NCI-H1105 treated with DMSO at 0.1 percent for 48 hours (cell line): ENCODE measurements around the gene SNAPC4.

Experiments
- DNase-seq: peaks from one replicate; lab custom pipeline; 2025; lab: John Stamatoyannopoulos, UW

The SNAPC4 gene, protein sequence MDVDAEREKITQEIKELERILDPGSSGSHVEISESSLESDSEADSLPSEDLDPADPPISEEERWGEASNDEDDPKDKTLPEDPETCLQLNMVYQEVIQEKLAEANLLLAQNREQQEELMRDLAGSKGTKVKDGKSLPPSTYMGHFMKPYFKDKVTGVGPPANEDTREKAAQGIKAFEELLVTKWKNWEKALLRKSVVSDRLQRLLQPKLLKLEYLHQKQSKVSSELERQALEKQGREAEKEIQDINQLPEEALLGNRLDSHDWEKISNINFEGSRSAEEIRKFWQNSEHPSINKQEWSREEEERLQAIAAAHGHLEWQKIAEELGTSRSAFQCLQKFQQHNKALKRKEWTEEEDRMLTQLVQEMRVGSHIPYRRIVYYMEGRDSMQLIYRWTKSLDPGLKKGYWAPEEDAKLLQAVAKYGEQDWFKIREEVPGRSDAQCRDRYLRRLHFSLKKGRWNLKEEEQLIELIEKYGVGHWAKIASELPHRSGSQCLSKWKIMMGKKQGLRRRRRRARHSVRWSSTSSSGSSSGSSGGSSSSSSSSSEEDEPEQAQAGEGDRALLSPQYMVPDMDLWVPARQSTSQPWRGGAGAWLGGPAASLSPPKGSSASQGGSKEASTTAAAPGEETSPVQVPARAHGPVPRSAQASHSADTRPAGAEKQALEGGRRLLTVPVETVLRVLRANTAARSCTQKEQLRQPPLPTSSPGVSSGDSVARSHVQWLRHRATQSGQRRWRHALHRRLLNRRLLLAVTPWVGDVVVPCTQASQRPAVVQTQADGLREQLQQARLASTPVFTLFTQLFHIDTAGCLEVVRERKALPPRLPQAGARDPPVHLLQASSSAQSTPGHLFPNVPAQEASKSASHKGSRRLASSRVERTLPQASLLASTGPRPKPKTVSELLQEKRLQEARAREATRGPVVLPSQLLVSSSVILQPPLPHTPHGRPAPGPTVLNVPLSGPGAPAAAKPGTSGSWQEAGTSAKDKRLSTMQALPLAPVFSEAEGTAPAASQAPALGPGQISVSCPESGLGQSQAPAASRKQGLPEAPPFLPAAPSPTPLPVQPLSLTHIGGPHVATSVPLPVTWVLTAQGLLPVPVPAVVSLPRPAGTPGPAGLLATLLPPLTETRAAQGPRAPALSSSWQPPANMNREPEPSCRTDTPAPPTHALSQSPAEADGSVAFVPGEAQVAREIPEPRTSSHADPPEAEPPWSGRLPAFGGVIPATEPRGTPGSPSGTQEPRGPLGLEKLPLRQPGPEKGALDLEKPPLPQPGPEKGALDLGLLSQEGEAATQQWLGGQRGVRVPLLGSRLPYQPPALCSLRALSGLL (N-terminal part only)

DNA sequence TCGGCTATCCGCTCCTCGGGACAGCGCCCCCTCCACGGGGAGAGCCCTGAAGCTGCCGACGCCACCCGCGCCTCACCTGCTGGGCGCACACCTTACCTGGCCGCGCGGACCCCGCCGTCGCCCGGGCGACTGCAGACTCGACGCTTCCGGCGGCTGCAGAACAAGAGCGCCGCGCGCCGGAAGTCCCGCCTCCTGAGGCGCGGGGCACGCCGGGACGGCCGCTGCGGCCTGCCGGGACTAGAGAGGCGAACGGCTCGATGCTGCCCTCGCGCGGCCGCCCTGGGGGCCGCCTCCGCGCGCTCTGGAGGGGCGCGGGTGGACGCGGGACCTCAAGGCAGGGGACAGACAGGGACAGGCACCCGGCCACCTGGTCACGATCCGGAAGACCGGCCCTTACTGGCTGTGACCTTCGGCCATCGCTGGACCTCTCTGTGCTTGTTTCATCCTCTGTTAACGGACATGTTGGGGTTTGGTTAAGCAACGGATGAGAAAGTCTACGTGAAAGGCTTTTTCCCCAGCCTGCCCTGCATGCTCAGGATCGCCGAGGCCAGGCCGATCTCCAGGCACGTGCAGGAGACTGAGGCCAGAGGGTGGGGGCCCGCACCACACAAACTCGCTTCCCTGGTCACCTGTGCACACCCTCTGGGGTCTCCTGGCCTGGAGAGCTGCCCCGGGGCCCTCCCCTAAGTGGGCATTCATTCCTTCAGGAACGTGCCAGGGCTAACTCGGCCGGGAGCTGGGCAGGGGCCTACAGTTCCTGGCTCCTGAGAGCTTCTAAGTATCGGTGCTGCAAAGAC, at the start of gene SNAPC4:
SNAPC4 (minus strand) TSS at position 133 of the 797 bp plus-strand sequence. CDS start 1,742 bp downstream, outside the sequence.
- DNase-seq: peak; percentile 82

DNA sequence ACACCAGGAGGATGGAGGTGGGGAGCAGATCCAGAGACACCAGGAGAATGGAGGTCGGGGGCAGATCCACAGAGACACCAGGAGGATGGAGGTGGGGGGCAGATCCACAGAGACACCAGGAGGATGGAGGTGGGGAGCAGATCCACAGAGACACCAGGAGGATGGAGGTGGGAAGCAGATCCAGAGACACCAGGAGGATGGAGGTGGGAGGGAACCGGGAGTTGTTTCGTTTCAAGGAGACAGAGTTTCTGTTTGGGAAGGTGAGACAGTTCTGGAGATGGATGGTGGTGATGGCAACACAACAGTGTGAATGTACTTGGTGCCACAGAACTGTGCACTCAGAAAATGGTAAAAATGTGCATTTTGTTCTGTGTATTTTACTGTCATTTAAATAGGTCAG, 48.7 kb upstream of the SNAPC4 start:
- no peak for DNase-seq

DNA sequence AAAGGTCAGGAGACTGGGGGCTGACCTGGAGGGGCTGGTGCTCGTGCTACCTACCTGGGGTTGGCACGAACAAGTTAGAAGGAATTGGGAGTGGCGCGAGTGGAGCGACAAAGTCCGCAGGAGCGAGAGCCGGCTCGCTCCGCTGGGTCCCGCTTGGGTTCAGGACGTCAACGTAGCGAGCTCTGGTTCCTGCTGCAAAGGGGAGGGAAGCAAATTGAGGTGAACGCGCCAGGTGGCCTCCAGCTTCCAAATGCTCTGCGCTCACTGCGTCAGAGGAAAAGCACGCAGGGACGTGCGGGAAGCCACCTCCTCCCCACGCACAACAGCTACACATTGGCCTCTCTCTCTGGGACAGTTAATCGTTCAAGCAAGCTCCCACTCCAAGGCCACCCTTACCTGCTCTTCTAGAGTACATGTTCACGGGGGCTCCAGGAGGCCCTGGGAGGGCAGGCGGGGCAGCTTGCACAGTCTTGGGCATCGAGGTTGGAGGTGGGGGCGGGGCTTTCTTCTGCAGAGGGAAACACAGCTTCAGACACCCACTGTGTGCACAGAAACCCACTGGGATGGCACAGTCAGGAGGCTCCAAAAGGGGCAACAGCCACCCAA, 47.3 kb upstream of the SNAPC4 start:
- no peak for DNase-seq

DNA sequence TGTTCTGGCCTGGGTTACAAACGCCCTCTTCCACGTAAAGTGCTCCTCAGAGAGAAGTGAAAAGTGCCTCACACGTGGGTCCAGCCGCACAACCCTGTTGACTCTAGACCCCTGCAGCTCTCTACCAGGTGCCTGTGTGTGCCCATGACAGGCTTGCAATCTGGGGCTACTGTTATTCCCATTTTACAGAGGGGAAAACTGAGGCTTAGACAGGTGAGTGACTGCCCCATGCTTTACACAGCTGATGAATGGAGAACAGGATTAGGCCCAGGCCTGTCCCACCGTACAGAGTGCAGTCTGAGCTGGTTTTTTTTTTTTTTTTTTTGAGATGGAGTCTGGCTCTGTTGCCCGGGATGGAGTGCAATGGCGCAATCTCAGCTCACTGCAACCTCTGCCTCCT, 45.8 kb upstream of the SNAPC4 start:
- no peak for DNase-seq

DNA sequence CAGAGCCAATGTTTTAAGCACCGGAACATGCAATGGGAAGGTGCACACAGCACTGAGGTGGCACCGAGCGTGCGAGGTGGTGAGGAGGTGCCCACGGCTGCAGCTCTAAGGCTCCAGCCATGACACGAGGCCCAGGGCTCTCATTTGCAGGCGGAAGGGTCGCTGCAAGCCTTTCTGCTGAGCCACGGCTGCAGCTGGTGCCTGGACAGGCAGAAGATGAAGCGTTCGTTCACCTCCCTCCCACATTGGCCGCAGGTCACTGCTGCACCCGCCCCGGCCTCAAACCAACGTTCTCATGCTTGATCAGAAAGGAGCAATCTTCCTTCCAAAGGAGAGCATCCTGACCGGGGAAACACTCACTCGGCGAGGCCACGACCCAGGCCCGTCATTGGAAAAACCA, 44.1 kb upstream of the SNAPC4 start:
- no peak for DNase-seq

DNA sequence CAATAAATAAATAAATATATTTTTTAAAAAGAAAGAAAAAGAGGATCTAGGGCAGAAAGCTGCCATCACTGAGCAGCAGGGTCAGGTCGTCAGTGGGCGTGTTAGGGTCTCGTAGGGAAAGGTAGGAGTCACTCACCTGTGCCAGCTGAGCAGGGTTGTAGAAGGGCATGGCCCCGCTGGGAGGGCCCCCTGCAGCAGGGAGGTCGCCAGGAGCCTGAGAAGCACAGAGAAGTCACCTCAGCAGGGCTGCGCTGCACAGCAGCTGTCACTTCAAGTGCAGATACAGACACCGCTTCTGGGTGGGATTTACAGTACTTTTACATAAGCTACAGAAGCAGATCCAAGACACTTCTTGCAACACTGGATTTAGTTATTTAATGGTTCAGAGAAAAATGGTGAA, 43.7 kb upstream of the SNAPC4 start:
- DNase-seq: no peak

DNA sequence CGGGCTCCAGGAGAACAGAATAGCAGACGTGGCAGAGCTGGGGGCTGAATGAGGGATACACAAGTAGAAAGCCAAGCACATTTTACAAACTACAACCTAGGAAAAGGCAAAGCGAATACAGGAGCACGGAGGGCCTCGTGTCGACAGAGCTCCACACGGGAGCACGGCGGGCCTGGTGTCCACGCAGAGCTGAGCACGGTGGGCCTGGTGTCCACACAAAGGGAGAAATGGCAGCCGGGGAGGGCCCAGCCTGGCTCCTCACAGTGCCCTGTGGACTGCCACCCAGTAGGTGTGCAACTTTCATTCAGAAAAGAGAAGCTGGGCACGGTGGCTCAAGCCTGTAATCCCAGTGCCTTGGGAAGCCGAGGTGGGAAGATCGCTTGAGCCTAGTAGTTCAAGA, 43.1 kb upstream of the SNAPC4 start:
- DNase-seq: no peak

DNA sequence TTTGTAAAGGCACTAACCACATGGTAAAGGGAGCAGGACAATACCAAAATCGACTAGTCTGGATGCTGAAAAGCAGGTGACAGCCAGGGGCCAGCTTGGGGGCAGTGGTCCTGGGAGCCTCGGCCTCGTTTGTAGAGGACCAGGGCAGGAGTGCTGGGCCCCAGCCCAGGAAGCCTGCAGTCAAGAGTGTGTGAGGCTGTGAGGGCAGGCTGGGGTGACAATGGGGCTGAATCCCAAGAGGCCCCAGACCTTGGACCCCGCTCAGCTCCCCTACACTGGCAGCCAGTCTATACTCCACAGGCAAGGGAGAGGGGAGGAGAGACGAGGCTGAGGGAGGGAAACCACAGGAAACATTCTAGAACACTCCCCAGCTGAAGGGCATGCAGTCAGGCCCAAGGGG, 42.3 kb upstream of the SNAPC4 start:
- no peak for DNase-seq

DNA sequence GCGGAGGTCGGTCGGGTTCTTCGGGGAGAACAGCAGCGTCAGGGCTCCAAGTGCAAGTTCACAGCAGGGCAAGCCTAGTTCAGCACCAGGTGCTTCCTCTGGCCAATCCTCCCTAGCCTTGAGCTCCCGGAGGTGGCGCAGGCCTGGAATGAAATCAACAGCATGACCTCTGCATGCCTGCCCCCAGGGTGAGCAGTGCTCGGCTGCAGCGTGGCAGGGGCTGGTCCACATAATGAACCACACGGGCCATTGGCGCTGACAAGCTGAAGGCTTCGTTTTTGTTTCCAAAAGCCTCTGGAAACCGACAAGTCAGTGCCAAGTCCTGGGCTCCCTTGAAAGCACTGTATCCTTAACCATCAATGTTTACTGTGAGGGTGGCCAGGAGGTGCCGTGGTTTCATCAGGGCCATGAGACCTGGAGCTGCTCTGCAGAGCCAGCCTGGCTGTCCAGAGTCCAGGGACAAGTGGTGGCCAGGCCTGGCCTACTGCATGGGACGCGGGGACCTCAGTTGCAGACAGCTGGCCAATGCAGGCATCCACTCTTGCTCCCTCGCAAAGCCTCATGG, 41.8 kb upstream of the SNAPC4 start:
- DNase-seq: no peak

DNA sequence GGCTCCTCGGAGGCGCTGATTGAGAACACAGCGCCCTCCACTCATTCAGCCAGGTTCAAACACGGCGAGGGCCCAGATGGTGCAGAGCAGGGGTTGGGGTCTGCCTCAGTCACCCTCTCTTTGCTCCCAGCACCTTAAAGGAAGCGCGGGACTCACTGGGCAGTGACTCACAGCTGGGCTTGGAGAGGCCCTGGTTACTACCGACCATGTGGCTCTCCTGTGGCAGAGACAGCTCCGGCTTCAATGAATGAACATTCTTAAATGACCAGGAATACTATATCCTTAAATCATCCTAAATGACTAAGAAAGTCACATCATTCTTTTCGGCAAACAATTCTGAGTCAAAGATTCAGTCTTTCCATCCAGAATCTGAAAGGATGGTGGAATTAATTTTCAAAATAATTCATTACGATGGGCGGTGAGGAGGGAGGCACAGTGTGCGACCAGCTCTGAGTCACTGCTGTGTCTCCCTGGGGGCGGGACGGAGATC, 41.3 kb upstream of the SNAPC4 start:
- DNase-seq: no peak

DNA sequence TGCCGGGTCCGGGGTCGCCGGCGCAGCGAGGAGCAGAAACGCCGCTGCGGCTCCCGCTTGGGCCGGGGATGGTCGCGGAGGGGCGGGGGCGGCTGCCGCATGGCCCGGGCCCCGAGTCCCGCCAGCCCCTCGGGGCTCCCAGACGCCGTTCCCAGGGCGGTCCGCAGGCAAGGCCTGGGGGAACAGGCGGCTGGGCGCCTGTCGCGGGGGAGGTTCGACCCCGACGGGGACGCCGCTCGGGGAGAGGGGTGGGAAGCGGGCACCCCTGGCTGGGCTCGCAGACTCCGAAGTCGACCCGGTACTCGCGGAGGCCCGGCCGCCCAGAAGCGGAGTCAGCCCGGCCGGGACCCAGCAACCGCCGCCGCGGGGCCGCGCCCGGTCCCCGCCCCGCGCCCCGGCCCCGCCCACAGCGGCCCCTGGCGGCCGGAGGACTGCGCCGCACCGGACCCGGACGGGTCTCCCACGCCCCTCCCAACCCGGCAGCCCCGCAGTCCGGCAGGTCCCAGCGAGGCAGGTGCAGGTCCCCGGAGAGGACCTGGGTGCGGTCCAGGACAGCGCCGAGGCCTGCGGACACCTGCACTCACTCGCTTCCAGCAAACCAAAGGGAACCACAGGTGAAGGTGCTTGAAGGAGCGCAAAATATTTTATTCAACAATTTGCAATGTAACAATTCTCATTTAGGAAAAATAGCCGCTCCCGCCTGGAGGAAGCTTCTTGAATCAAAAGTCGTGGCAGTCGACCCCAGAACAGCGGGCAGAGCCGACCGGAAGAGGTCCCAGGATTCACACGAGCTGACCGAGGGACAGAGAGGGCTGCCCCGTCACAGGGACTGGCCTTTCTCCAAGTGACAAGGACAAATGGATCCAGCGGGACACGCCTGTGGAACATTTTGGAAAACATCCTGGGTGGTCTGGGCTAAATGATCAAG, 39.8 kb upstream of the SNAPC4 start, which contains the start of gene INPP5E:
INPP5E (minus strand) TSS at position 365 of the 928 bp plus-strand sequence. CDS start 426 bp downstream, outside the sequence.
- DNase-seq: peak; percentile 29

DNA sequence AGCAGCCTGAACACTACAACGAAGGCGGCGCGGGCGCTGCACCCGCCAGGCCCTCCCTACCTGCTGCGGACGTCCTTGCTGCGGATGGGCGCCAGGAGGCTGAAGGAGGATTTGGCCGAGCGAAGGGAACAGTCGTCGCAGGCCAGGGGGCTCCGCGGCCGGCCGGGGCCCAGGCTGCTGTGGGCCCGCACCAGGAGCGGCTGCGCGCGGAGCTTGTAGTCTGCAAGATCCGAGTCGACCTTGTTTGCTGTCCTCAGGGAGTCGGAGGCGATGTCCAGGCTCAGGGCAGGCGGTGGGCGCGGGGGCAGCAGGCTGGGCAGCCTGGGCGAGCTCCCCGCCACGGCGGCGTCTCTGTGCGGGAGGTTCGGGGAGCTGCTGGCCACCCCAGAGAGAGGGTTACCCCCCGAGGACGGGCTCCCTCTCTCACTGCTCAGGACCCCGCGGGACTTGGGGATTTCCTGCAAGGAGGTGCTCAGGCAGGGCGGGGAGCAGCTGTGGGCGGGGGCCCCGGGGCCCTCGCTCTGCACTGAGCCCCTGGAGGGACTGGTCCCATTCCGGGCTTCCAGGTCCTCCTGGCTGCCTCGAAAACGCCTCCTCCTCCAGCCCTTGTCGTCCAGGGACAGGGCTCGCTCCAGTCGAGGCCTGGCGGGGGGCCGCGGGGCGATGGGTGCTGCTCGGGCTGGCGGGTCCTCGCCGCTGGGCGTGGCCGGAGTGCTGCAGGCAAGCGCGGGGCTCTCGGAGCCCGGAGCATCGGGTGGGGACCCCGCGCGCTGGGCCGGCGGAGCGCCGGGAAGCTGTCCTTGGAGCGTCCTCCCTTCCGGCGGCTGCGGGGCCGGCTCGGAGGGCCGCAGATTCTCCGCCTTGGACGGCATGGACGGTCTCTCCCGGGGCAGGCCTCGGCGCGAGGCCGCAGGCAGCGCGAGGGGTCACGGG, 38.8 kb upstream of the SNAPC4 start:
- DNase-seq: no peak

DNA sequence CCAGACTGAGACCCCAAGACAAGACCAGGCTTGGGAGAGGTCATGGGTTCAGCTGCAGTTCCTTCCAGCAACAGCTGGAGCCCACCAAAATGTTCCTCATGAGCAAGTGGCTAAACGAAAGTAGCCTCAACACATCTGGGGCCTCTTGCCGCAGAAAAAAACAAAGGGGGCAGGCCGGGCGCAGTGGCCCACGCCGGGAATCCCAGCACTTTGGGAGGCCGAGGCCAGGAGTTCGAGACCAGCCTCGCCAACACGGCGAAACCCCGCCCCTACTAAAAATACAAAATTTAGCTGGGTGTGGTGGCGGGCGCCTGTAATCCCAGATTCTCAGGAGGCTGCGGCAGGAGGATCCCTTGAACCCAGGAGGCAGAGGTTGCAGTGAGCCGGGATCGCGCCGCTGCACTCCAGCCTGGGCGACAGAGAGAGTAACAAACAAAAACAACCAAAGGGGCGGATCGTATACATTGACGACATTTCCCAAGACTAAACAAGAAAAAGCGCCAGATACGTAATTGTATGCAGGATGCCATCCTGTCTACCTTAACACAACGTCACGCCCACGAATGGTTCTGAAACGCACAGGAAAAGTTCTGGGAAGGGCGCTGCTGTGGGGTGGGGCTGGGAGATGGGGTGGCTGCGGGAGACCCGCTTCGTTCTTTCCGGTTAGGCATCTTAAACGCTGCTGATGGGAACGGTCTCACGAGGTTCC, 38.0 kb upstream of the SNAPC4 start:
- no peak for DNase-seq

DNA sequence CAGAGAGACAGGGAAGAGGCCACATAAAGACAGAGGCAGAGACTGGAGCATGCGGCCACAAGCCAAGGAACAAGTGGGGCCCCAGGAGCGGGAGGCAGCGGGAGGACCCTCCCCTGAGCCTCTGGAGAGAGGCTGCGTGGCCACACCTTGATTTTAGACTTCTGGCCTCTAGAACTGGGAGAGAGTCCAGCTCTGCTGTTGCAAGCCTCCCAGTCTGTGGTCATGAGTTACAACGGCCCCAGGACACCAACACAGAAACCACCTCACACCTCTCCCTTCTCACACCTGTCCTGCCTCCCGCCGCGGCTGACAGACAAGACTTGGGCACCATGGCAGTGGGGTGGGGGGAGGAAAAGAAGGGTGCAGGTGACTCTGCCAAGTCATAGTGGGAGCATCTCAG, 37.5 kb upstream of the SNAPC4 start:
- DNase-seq: no peak

DNA sequence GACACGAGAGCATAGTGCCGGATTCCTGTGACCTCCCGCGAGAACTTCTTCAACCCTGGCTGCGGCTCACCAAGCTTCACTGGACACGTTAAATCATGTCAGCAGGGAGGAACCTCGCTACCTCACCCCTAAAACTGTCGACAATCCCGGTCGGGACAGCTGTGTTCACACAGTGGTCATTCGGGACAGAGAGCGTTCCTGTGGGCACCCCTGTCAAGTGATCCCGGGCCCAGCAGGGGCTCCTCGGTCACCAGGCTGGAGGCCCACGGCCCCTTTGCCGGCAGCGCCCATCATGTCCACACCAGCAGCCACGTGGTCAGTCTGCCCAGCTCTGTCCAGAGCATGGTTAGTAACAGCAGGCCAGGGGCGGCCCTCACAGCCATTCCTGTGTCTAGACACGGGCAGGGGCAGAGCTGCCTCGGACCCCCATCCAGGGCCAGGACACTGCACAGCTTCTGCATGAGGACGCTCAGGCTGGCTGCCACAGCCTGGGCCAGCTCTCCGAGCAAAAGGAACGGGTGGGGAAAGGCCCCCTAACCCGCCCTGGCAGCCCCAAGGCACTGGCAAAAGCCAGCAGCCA, 36.2 kb upstream of the SNAPC4 start:
- no peak for DNase-seq

DNA sequence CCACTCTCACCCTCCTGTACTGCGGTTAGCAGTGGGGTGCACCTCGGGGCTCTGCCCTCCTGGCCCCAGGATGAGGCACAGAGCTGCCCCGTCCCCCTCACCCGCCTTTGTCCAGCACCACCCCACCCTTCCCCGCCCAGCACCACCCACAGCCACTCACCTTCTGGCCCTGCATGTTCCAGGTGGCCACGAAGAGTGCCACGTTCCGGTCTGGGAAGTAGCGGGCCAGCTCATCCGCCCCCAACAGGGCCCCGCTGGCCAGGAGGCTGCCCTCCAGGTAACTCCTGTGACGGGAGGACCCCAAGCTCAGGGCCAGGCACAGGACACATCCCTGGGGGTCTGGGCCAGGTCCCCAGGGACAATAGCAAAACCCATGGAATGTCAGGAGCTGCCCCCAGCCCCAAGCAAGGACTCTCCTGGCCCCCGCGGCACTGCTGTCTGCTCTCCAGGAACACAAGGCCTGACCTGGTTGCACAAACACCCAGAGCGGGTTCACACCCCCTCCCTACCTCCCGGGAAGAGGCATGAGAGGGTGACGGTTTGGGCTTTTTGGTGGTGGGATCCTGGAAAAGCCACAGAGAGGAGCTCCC, 34.7 kb upstream of the SNAPC4 start:
- no peak for DNase-seq
